ENCODE data around the gene ITIH4. TPM values are rescaled to one million over a fixed set of nuclear protein-coding genes. Genes with fewer than 3 reads are reported as not detected.

Gene ITIH4
- total RNA-seq, 1 experiment from 2014 or later = 1.7 TPM

GRCh38 chr3:52843108-52843865, 12.8 kb upstream of the ITIH4 start:
- H3K4me1 ChIP-seq (ENCODE audit: insufficient read depth, low read length, poor library complexity, severe bottlenecking) = no peaks in the 10 kb centered on the region
- DNase-seq (ENCODE audit: low spot score) = no peak
- no peak overlapping the region for H3K4me3 ChIP-seq (ENCODE audit: low read depth, low read length, poor library complexity, severe bottlenecking)
- ChIA-PET CTCF (no interaction called here), POLR2A (ENCODE audit: low non-redundant PET) (no interaction called here)
- no TSS peak for BruUV-seq (replicated peaks)
- H3K27me3 ChIP-seq (replicated peaks; ENCODE audit: insufficient read depth, low read depth, low read length, poor library complexity) = no peaks in the 10 kb centered on the region
- no peaks in the 10 kb centered on the region for H3K9me3 ChIP-seq (ENCODE audit: low read depth, low read length, poor library complexity, severe bottlenecking)
- TF ChIP-seq, protein P1, sequence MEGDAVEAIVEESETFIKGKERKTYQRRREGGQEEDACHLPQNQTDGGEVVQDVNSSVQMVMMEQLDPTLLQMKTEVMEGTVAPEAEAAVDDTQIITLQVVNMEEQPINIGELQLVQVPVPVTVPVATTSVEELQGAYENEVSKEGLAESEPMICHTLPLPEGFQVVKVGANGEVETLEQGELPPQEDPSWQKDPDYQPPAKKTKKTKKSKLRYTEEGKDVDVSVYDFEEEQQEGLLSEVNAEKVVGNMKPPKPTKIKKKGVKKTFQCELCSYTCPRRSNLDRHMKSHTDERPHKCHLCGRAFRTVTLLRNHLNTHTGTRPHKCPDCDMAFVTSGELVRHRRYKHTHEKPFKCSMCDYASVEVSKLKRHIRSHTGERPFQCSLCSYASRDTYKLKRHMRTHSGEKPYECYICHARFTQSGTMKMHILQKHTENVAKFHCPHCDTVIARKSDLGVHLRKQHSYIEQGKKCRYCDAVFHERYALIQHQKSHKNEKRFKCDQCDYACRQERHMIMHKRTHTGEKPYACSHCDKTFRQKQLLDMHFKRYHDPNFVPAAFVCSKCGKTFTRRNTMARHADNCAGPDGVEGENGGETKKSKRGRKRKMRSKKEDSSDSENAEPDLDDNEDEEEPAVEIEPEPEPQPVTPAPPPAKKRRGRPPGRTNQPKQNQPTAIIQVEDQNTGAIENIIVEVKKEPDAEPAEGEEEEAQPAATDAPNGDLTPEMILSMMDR (conservative IDR thresholded peaks at IDR 0.05; ENCODE audit: low read depth, low read length) = no peak
- TF ChIP-seq EZH2 (IDR thresholded peaks at IDR 0.05; ENCODE audit: borderline replicate concordance, low read depth, low read length, poor library complexity, severe bottlenecking) = no peak
- H3K36me3 ChIP-seq (ENCODE audit: insufficient read depth, low read length, poor library complexity, severe bottlenecking) = no peaks in the 10 kb centered on the region
- intact Hi-C loops (cut with micrococcal nuclease; ENCODE audit: unreplicated experiment) = no loop called here
- no peak overlapping the region for H3K27ac ChIP-seq (ENCODE audit: low read depth, low read length, poor library complexity, severe bottlenecking)

DNA sequence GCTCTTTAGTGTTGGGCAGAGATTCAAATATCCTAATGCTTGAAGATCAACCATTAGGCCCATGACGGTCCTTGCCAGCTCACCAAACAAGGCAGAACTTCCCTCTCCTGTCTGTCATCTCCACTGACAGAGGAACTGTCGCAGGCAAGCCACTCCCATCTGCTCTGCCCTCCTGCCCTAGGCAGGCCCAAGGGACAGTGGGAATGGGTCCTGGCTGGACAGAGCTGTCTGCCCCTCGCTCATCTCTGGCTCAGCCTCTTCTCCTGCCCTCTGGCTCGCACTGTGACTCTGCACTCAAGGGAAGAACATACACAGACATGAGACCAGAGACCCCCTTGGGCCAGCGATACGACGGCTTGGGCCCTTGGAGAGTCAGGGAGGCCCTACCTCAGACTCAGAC, 12.0 kb upstream of the ITIH4 start:
- H3K9me3 ChIP-seq (ENCODE audit: low read depth, low read length, poor library complexity, severe bottlenecking) = no peaks in the 10 kb centered on the region
- no TSS peak for BruUV-seq (replicated peaks)

DNA sequence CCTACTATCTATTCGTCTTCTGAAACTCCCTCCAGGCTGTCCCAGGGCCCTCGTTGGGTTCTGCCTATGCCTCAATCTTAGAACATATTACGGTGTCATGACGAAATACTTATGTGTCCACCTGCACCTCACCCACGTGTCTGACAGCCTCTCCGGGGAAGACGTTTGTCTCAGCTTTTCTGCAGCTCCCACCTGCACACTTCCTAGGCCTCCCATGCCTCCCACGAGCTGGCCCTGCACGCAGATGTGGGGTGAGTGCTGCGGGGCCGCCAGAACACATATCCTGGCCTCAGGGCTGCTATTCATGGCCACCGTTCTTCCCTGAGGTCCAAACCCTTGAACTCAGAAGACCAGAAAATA, 11.5 kb upstream of the ITIH4 start:
- ChIA-PET POLR2A (ENCODE audit: low non-redundant PET) (no interaction called here), CTCF (no interaction called here)
- Histone ChIP-seq H3K36me3 (ENCODE audit: insufficient read depth, low read length, poor library complexity, severe bottlenecking) (no peaks in the 10 kb centered on the region), H3K27me3 (replicated peaks; ENCODE audit: insufficient read depth, low read depth, low read length, poor library complexity) (no peaks in the 10 kb centered on the region), H3K4me3 (ENCODE audit: low read depth, low read length, poor library complexity, severe bottlenecking) (no peak overlapping the region), H3K9me3 (ENCODE audit: low read depth, low read length, poor library complexity, severe bottlenecking) (no peaks in the 10 kb centered on the region), H3K4me1 (ENCODE audit: insufficient read depth, low read length, poor library complexity, severe bottlenecking) (no peaks in the 10 kb centered on the region), H3K27ac (ENCODE audit: low read depth, low read length, poor library complexity, severe bottlenecking) (no peak overlapping the region)
- BruUV-seq (replicated peaks) = no TSS peak
- DNase-seq (ENCODE audit: low spot score) = no peak
- intact Hi-C loops (cut with micrococcal nuclease; ENCODE audit: unreplicated experiment) = no loop called here
- no peak for TF ChIP-seq EZH2 (IDR thresholded peaks at IDR 0.05; ENCODE audit: borderline replicate concordance, low read depth, low read length, poor library complexity, severe bottlenecking)
- TF ChIP-seq, protein P1 (conservative IDR thresholded peaks at IDR 0.05; ENCODE audit: low read depth, low read length) = no peak

More for the DNA sequence above, 12.0 kb upstream of the ITIH4 start:
- no peaks in the 10 kb centered on the region for H3K36me3 ChIP-seq (ENCODE audit: insufficient read depth, low read length, poor library complexity, severe bottlenecking)
- H3K27ac ChIP-seq (ENCODE audit: low read depth, low read length, poor library complexity, severe bottlenecking) = no peak overlapping the region
- POLR2A ChIA-PET (ENCODE audit: low non-redundant PET) = no interaction called here
- no peaks in the 10 kb centered on the region for H3K4me1 ChIP-seq (ENCODE audit: insufficient read depth, low read length, poor library complexity, severe bottlenecking)
- no peak overlapping the region for H3K4me3 ChIP-seq (ENCODE audit: low read depth, low read length, poor library complexity, severe bottlenecking)
- intact Hi-C loops (cut with micrococcal nuclease; ENCODE audit: unreplicated experiment) = no loop called here
- DNase-seq (ENCODE audit: low spot score) = no peak
- TF ChIP-seq, protein P1 (conservative IDR thresholded peaks at IDR 0.05; ENCODE audit: low read depth, low read length) = no peak
- no peak for TF ChIP-seq EZH2 (IDR thresholded peaks at IDR 0.05; ENCODE audit: borderline replicate concordance, low read depth, low read length, poor library complexity, severe bottlenecking)
- CTCF ChIA-PET = no interaction called here
- H3K27me3 ChIP-seq (replicated peaks; ENCODE audit: insufficient read depth, low read depth, low read length, poor library complexity) = no peaks in the 10 kb centered on the region
